Calu3 (cell line): ENCODE data around the gene ST6GALNAC3. TPM values are rescaled to one million over a fixed set of nuclear protein-coding genes. Genes with fewer than 3 reads are reported as not detected.

Source experiments
- Bru-seq: library from RNA; stranded (reverse); fragments of 400-500 nt; gene quantifications from one replicate; lab custom pipeline; 2021; lab: Mats Ljungman, UMichigan
- BruChase-seq, 2 experiments: library from RNA; stranded (reverse); fragments of 400-500 nt; gene quantifications; one replicate each; lab custom pipeline; 2021; lab: Mats Ljungman, UMichigan
- BruUV-seq: library from RNA; stranded (reverse); fragments of 400-500 nt; replicated peaks from 2 replicates; lab custom pipeline; 2021; lab: Mats Ljungman, UMichigan
- CTCF ChIA-PET: fragments of 300-600 bp; sonication (Branson Sonifier 250); formaldehyde crosslinking; loops from one replicate; lab custom pipeline; 2022; ENCODE audit warnings: antibody characterized with exemption; lab: Charles Lee
- DNase-seq: peaks from one replicate; pipeline ENCODE4 v3.0.0; 2022
- H3K27ac Mint-ChIP-seq: one replicate; pipeline ENCODE4 v1.8.0; 2022; ENCODE audit warnings: mixed read lengths; ENCODE audit not compliant: unreplicated experiment
- H3K27me3 Mint-ChIP-seq: one replicate; pipeline ENCODE4 v1.8.0; 2022; ENCODE audit warnings: mixed read lengths; ENCODE audit not compliant: unreplicated experiment
- H3K36me3 Mint-ChIP-seq: one replicate; pipeline ENCODE4 v1.8.0; 2022; ENCODE audit warnings: mild to moderate bottlenecking, moderate library complexity, mixed read lengths; ENCODE audit not compliant: insufficient read depth, unreplicated experiment
- H3K4me1 Mint-ChIP-seq: one replicate; pipeline ENCODE4 v1.8.0; 2022; ENCODE audit warnings: mild to moderate bottlenecking, low read depth, mixed read lengths; ENCODE audit not compliant: unreplicated experiment
- H3K4me3 Mint-ChIP-seq: one replicate; pipeline ENCODE4 v1.8.0; 2022; ENCODE audit warnings: mild to moderate bottlenecking, low read depth, moderate library complexity, mixed read lengths; ENCODE audit not compliant: unreplicated experiment
- H3K9me3 Mint-ChIP-seq: one replicate; pipeline ENCODE4 v1.8.0; 2022; ENCODE audit warnings: low read depth, mixed read lengths; ENCODE audit not compliant: unreplicated experiment
- CTCF ChIP-seq: fragments of 200-600 bp; IDR thresholded peaks from one replicate; pipeline ENCODE4 v1.8.0; 2022; ENCODE audit warnings: antibody characterized with exemption; ENCODE audit not compliant: unreplicated experiment
- intact Hi-C: fragments of 100-400 bp; cut with micrococcal nuclease; formaldehyde crosslinking; loops from one replicate; pipeline ENCODE4 v1.10.0; 2022; ENCODE audit not compliant: unreplicated experiment
- long read RNA-seq: library from polyadenylated mRNA; stranded (forward); transcript quantifications from one replicate; pipeline ENCODE4 v2.0.0, GENCODE V29; 2022
- total RNA-seq: library from RNA; stranded (reverse); gene quantifications from 2 replicates; pipeline ENCODE4 v1.2.3, GENCODE V29; 2022

The ST6GALNAC3 gene
- total RNA-seq, result 0.87 and 0.93 TPM in 2 replicates
- Bru-seq, nascent RNA, result percentile 28 among the genes with signal in this experiment
- percentile 26 among the genes with signal in this experiment for BruChase-seq, experiment 1, labeled RNA remaining after a 6-hour chase
- BruChase-seq, experiment 2, labeled RNA remaining after a 2-hour chase, result percentile 29 among the genes with signal in this experiment
- long read RNA-seq, result 0 reads

- Mint-ChIP-seq H3K27me3 (no peaks in the 10 kb centered on the region), H3K4me3 (peak within 1 kb of the TSS; percentile 73), H3K9me3 (no peaks in the 10 kb centered on the region), H3K4me1 (peaks cover 26% of the 10 kb centered on the region), H3K27ac (peak within 1 kb of the TSS; percentile 9), H3K36me3 (peaks cover 16% of the 10 kb centered on the region)
- peak; percentile 72 for DNase-seq
- no TSS peak for BruUV-seq
- TF ChIP-seq CTCF, result no peak
- CTCF ChIA-PET, result interaction anchor here (0.5 kb wide), 1 partner anchor 196 kb away, joined by 7 read pairs; no protein-coding TSS in a partner anchor
- intact Hi-C loops, result no loop called here
Observed at GRCh38 chr1:76074321-76075187, at the start of gene ST6GALNAC3. Gene ST6GALNAC3 (plus strand): TSS chr1:76074746.

- Mint-ChIP-seq H3K4me3 (no peak overlapping the region), H3K36me3 (no peaks in the 10 kb centered on the region), H3K27me3 (no peaks in the 10 kb centered on the region), H3K27ac (no peak overlapping the region), H3K4me1 (no peaks in the 10 kb centered on the region), H3K9me3 (peaks cover 2% of the 10 kb centered on the region)
- CTCF ChIA-PET, result no interaction called here
- intact Hi-C loops, result no loop called here
- no TSS peak for BruUV-seq
- no peak for DNase-seq
- TF ChIP-seq CTCF, result no peak
Observed at GRCh38 chr1:76027341-76027740, 47.2 kb upstream of the ST6GALNAC3 start.

GRCh38 chr1:76029331-76029730 lies 45.2 kb upstream of the ST6GALNAC3 start:
- H3K36me3 Mint-ChIP-seq, result no peaks in the 10 kb centered on the region
- H3K4me3 Mint-ChIP-seq, result no peak overlapping the region
- no peaks in the 10 kb centered on the region for H3K27me3 Mint-ChIP-seq
- intact Hi-C loops, result no loop called here
- no peak for TF ChIP-seq CTCF
- H3K4me1 Mint-ChIP-seq, result no peaks in the 10 kb centered on the region
- DNase-seq, result no peak
- H3K9me3 Mint-ChIP-seq, result peaks cover 2% of the 10 kb centered on the region
- no peak overlapping the region for H3K27ac Mint-ChIP-seq
- no TSS peak for BruUV-seq
- CTCF ChIA-PET, result no interaction called here

- BruUV-seq, result no TSS peak
Observed at GRCh38 chr1:76031496-76031895, 43.0 kb upstream of the ST6GALNAC3 start.

More at GRCh38 chr1:76031496-76031895, 43.0 kb upstream of the ST6GALNAC3 start:
- Mint-ChIP-seq H3K9me3 (peaks cover 2% of the 10 kb centered on the region), H3K36me3 (no peaks in the 10 kb centered on the region), H3K4me1 (no peaks in the 10 kb centered on the region), H3K27ac (no peak overlapping the region), H3K4me3 (no peak overlapping the region), H3K27me3 (no peaks in the 10 kb centered on the region)
- no peak for TF ChIP-seq CTCF
- DNase-seq, result no peak
- CTCF ChIA-PET, result no interaction called here
- intact Hi-C loops, result loop anchor here (10.0 kb wide), 1 partner anchor 1103 kb away; no protein-coding TSS in a partner anchor
